NK-92 (cell line): Measurements from ENCODE around the gene PDPN.

Experiments
- DNase-seq: peaks from one replicate; lab custom pipeline; 2025; ENCODE audit not compliant: unreplicated experiment; lab: John Stamatoyannopoulos, UW

PDPN gene

GRCh38 chr1:13616234-13616633 lies 32.6 kb downstream of the PDPN start:
- DNase-seq = no peak

DNA sequence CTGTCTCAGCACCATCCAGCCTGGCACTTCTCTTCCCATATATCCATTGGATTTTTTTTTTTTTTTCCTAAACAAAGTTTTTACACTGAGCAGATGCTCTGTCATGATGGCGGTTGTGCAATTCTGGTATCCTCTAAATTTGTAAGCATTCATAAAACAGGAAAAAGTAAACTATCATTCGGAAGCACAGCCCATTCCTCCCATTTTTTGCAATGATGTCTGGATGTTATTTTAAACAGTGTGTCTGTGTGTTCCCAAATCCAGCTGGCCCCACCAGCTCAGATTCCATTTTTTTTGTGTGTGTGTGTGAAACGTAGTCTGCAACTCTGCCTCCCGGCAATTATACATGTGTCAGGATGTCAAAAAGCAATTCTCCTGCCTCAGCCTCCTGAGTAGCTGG lies 33.5 kb downstream of the PDPN start:
- no peak for DNase-seq

DNA sequence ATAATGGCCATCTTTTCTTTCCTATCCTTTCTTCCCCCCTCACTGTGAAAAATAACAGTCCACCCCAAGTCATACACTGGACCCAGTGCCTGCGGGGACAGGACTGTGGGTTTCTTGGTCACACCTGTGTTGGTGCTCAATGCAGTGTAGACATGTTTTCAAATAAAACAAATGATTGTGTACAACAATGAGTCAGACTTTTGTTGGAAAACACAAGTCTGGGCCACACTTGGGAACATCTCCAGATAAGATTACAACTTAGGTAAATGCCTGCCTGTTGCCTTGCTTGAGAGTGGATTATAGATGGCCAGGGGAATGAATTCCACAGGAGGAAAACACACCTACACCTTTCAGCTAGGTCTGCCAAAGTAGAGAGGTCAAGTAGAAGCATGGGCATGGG lies 34.1 kb downstream of the PDPN start:
- DNase-seq = no peak

GRCh38 chr1:13618483-13618882 lies 34.9 kb downstream of the PDPN start:
- DNase-seq = no peak

GRCh38 chr1:13619909-13620308 lies 36.3 kb downstream of the PDPN start:
- no peak for DNase-seq

GRCh38 chr1:13620825-13621224 lies 37.2 kb downstream of the PDPN start:
- DNase-seq = no peak

- DNase-seq = no peak
These were observed 38.8 kb downstream of the PDPN start for GRCh38 chr1:13622446-13622845.

DNA sequence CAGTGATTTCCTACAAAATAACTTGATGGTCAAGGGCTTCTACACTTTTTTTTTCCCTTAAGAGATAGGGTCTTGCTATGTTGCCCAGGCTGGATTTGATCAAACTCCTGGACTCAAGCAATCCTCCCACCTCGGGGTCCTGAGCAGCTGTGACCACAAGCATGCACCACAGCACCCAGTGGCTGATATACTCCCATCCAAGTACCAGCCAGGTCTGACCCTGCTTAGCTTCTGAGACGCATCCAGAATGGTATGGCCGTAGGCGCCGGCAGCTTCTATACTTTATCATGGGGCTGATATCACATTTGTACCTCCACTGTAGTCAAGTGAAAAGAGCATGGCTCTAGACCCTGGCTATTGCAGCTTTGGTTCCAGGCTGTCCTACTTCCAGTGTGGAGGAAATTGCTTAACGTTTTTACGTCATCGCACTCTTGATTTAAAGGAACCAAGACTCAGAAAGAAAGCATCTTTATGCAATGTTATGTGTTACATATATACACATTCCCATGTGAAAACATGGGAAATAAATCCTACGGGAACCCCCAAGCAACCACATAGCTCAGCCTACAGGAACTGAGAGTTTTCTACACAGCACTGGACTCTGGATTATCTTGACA lies 39.5 kb downstream of the PDPN start:
- no peak for DNase-seq

DNA sequence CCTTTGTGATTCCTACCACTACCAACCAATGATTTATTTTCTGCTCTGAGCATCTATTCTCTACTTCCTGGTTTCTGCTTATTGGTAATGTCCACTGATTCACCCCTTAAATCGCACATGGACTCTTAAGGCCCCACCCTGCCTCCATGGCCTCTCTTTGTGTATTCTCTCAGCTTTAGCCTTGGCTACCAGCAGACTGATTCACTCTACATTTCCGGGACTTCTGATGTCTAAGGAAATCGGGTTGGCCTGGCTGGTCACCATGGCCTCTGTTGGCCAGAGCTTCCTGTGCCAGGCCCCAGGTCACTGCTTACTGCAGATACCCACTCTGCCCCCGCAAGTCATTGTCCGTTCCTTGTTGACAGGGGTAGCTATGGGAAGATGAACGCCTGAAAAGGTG lies 40.9 kb downstream of the PDPN start:
- no peak for DNase-seq

- no peak for DNase-seq
These were observed 43.5 kb downstream of the PDPN start for GRCh38 chr1:13627127-13627526.

DNA sequence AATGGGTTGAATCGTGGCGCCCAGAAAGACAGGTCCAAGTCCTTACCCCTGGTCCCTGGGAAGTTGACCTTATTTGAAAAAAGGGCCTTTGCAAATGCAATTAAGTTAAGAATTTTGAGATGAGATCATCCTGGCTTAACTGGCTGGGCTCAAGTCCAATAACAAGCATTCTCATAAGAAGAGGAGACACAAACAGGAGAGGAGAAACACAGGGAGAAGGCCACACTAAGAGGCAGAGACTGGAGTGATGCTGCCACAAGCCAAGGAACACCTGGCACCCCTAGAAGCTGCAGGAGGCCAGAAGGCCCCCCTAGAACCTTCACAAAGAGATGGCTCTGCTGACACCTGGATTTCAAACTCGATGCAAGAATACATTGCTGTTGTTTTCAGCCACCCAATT lies 44.6 kb downstream of the PDPN start:
- no peak for DNase-seq

DNA sequence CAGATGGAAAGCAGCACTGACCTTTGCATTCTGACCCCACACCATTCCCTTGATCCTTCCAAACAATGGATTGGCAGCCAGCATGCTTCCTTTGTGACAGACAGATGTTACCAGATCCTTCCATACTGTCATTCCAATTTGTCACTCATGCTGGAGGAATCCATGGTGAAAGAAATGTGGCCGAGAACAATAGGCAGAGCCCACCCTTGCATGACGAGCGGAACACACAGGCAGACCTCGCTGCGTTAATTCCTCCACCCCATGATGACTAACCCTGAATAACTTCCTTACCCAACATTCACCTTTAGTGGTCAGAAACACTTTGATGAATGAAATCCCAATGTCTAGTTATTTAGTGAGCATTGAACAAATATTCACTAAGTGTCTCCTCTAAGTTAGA lies 45.1 kb downstream of the PDPN start:
- no peak for DNase-seq

DNA sequence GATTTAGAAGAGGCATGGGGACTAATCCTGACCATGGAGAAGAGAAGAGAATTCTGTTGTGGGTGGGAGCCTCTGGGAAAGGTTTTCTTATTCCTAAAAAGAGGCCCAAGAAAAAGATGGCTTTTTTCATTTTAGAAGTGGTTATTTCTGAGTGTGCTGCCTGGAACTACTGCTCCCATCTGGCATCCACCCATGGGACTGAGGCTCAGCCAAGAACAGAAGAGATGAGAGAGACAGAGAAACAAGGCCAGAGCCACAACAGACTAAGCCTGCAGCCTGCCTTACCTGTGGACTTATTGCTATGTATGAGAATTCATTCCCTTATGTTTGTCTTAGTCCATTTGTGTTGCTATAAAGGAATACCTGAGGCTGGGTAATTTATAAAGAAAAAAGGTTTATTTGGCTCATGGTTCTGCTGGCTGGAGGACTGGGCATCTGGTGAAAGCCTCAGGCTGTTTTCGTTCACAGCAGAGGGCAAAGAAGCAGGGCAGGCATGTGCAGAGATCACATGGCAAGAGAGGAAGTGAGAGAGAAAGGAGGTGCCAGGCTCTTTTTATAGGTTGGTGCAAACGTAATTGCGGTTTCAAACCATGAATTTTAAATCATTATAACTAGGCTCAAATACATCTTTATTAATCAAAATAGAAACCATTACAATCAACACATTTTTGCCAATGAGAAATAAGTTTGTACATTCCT lies 58.8 kb downstream of the PDPN start:
- DNase-seq = no peak

DNA sequence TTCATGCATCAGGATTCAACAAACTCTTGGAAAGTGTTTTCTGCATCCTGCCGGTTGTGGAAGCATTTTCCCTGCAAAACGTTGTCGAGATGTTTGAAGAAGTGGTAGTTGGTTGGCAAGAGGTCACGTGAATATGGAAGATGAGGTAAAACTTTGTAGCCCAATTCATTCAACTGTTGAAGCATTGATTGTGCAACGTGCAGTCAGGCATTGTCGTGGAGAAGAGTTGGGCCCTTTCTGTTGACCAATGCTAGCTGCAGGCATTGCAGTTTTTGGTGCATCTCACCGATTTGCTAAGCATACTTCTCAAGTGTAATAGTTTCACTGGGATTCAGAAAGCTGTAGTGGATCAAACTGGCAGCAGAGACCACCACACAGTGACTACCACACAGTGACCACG lies 59.4 kb downstream of the PDPN start:
- no peak for DNase-seq

GRCh38 chr1:13646521-13646920 lies 62.9 kb downstream of the PDPN start:
- DNase-seq = no peak

GRCh38 chr1:13651279-13651678 lies 67.6 kb downstream of the PDPN start:
- DNase-seq = no peak

GRCh38 chr1:13652238-13652637 lies 68.6 kb downstream of the PDPN start:
- DNase-seq = no peak

DNA sequence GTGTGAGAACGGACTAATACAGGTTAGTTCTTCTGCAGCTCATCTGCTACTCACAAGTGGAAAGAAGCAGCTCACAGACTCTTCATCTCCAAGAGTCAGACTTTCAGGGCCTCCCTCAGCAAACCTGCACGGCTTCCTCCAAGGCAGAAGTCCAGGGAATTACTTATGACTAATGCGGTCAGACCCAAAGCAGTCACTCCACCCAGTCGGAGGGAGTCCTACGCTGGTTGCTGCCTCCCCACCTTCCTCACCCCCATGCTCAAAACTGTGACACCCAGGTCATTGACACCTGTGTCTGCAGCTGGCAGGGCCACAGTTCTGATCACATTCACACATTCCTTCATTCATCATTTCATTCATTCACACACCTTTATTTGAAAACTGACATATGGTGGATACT lies 77.9 kb downstream of the PDPN start:
- DNase-seq = no peak

DNA sequence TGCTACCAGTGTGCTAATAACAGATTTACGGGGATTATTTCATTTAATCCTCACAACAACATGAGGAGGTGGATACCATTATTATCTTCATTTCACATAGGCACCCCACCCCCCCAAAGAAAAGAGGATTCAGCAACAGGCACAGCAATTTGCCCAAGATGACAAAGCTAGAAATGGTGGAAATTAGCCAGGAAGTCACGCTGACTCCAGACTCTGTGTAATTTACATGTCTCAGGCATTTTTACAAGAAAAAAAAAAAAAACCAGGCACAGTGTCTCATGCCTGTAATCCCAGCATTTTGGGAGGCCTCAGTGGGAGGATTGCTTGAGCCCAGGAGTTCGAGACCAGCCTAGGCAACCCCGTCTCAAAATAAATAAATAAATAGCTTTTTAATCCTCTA lies 78.9 kb downstream of the PDPN start:
- no peak for DNase-seq

DNA sequence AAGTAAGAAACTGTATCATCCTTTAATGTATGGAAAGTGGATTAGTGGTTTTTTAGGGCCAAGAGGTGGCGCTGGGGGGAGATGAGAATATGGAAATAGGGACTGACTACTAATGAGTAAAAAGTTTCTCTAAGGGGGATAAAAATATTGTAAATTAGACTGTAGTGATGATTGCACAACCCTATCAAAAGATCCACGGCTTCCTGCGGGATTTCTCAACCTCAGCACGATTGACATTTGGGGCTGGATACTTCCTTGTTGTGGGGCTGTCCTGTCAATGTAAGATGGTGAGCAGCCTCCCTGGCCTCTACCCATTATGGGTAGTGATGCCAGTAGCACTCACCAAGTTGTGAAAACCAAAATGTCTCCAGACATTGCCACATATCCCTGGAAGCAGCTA lies 80.3 kb downstream of the PDPN start:
- no peak for DNase-seq

- DNase-seq = no peak
These were observed 80.8 kb downstream of the PDPN start for GRCh38 chr1:13664451-13664850.

DNA sequence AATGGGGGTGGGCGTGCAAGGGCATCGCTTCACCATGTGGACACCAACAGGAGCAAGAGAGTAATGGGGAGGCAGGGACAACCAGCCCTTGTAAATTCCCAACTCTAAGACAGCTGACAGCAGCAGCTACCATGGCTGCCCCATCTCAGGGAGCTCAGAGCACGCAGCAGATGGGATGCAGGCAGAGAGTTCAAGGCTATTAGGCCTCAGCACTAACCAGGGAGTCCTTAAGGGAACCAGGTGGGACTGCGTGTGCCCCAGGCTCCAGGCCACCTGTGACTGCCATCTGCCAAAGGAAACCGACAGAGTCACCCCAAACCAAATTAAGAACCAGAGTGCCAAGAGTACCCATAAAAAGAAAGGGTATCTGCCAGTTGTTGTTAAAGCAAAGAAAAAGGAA lies 82.7 kb downstream of the PDPN start:
- DNase-seq = no peak
